KOPT-K1 (cell line): ENCODE results near the gene METTL25B.
A peak's percentile ranks its signal among the peaks of the same experiment; 100 is the strongest.

Experiments
- H3K27ac ChIP-seq: fragments of 200-600 bp; sonication (generic); 2 replicates; pipeline ENCODE4 v1.5.1; 2016; ENCODE audit warnings: antibody characterized with exemption, mild to moderate bottlenecking, low read depth, low read length; ENCODE audit not compliant: poor library complexity, severe bottlenecking
- H3K36me3 ChIP-seq: fragments of 200-600 bp; sonication (generic); 2 replicates; pipeline ENCODE4 v1.5.1; 2017; ENCODE audit warnings: antibody characterized with exemption, mild to moderate bottlenecking, low read length, moderate library complexity; ENCODE audit not compliant: insufficient read depth
- H3K9me3 ChIP-seq: fragments of 200-600 bp; sonication (generic); 2 replicates; pipeline ENCODE4 v1.5.1; 2017; ENCODE audit warnings: antibody characterized with exemption, low read length, mild to moderate bottlenecking; ENCODE audit not compliant: insufficient read depth, poor library complexity, severe bottlenecking

The METTL25B gene

DNA sequence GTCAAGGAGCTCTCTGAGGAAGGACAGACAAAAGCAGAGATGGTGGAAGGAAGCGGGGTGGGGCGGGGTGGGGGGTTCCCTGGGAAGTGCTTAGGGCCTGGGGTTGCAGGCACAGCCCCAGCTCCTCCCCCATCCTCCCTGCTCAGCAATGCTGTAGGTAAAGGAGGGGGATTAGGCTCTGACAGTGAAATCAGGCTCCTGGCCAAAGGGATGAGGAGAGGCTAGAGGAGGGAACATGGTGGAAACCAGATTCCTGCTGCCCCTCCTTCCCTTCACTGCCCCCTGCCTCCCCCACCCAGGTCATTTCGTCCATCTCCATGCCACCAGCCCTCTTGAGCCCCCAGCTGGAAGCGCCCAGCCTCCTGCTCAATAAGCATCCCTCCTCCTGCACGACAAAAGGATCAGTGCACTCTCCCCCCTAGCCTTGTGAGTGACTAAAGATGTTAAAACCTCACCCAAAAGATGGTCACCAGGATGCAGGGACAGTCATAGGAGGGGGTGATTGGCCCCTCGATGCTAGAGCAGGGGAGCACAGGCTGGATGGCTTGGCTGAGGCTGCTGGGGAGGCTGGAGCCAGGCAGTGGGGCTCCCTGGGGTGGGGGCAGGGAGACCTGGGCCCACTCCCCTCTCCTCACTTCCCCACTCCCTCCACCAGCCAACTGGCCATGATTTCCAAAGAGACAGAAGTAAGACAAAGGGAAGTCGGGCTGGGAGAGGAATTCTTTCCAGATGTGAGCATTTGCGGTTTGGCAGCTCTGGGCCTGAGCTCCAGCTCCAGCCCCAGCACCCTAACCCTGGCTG lies 20.7 kb upstream of the METTL25B start:
- Histone ChIP-seq H3K27ac (no peak overlapping the region), H3K9me3 (no peaks in the 10 kb centered on the region), H3K36me3 (no peaks in the 10 kb centered on the region)

DNA sequence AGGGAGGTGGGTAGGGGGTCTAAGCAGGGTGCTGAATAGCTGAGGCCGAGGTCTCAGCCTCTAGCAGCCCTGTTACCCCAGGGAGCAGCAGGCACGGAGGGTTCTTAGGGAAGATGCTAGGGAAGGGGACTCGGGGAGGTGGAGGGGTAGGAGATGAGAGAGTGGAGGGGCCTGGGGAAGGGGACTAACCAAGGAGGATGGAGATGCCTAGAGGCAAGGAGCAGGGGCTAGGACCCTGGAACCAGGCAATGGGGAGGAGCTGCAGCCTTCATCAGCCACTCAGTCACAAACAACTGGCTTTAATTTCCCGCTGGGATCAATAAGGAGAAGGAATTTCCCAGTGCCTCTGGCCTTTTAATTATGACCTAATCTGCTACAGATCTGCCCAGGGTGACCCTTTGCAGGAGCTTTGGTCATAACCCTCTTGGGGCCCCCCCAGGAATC lies 20.0 kb upstream of the METTL25B start:
- Histone ChIP-seq H3K36me3 (no peaks in the 10 kb centered on the region), H3K9me3 (no peaks in the 10 kb centered on the region), H3K27ac (no peak overlapping the region)

- H3K36me3 ChIP-seq = no peaks in the 10 kb centered on the region
- no peak overlapping the region for H3K27ac ChIP-seq
- no peaks in the 10 kb centered on the region for H3K9me3 ChIP-seq
Measured at GRCh38 chr1:156709031-156709430, 19.2 kb upstream of the METTL25B start.

GRCh38 chr1:156709757-156710489 lies 18.3 kb upstream of the METTL25B start:
- Histone ChIP-seq H3K9me3 (no peaks in the 10 kb centered on the region), H3K27ac (no peak overlapping the region), H3K36me3 (no peaks in the 10 kb centered on the region)

DNA sequence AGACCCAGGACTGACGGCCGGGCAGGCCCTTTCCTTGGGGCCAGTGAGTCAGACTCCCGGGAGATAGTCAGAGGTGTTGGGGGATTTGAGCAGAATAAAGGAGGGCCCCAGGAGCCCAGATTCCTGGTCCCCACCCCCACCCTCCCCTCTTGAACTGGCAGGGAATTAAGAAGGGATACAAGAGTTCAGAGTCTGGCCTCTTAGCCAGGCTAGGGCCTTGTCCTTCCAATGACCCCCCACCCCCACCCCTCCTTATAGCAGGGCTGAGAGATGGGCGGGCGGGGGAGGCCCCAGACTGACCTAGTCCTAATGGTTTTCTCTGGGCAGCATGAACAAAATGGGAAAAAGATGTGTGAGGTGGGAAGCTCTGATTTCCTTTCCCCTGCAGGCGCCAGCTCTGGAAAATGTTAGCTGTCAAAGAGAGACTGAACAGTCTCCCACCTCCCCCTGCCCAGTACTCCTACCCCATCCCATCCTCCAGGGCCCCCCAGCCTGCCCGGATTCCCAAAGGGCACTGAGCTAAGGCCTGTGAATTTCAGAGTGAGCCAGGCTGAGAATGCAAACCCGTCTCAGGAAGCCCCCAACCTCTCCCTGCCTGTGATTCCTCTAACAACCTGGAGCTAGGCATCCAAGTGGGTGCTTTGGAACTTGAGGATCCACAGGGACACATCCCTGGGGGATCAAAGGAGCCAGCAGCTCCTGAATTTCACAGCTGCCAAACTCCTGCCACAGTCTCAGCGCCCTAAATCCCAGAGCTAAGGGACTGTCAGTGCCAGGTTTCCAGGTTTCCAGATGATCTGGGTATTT lies 17.1 kb upstream of the METTL25B start:
- Histone ChIP-seq H3K27ac (no peak overlapping the region), H3K36me3 (0 out of 2 replicates have a peak, but pooled peaks cover 7% of the 10 kb centered on the region), H3K9me3 (no peaks in the 10 kb centered on the region)

DNA sequence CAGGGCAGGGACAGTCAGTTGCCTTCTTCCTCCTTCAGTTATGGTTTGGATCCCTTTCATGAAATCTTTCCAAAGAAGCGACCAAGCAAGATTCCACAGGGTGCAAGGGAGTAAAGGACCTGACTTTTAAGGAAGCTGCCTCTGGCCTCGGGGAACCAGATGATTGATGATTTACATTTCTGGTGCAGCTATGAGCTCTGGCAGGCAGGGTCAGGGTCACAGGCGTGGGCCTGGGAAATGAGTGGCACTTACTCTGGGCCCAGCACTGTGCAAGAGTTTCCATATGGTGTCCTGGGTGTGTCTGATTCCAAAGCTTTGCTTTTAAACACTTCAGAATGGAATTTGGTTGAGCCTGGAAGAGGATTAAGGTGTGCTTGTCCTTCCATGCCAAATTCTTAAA lies 15.6 kb upstream of the METTL25B start:
- no peak overlapping the region for H3K27ac ChIP-seq
- H3K36me3 ChIP-seq = peaks cover 7% of the 10 kb centered on the region; the same call in 1 of the 2 replicates
- no peaks in the 10 kb centered on the region for H3K9me3 ChIP-seq

- Histone ChIP-seq H3K36me3 (peaks cover 14% of the 10 kb centered on the region), H3K9me3 (no peaks in the 10 kb centered on the region), H3K27ac (no peak overlapping the region)
Measured at GRCh38 chr1:156714830-156715229, 13.4 kb upstream of the METTL25B start.

GRCh38 chr1:156717351-156717750 lies 10.9 kb upstream of the METTL25B start:
- no peak overlapping the region for H3K27ac ChIP-seq
- H3K36me3 ChIP-seq = peaks cover 39% of the 10 kb centered on the region
- H3K9me3 ChIP-seq = no peaks in the 10 kb centered on the region

DNA sequence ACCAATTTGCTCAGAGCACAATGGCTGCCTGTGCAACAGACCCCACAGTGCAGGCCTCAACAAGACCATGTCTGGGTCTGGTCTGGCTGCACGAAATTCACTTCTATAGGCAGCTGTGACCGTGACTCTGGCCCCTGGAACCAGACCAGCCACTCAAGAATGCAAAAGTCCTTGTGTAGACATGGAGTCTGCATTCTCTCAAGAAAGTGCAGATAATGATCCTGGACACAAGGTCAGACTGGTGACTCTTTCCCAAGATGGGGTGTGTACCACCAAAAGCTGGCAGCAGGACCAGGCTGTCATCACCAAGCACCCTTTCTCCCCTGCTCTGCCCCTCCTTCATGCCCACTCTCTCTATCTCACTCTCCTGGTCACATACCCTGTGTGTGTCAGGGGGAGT lies 7.1 kb upstream of the METTL25B start:
- H3K27ac ChIP-seq = no peak overlapping the region

GRCh38 chr1:156721535-156721934 lies 6.7 kb upstream of the METTL25B start:
- Histone ChIP-seq H3K36me3 (peaks cover 71% of the 10 kb centered on the region), H3K9me3 (no peaks in the 10 kb centered on the region), H3K27ac (no peak overlapping the region)

More for the DNA sequence above, 7.1 kb upstream of the METTL25B start:
- H3K9me3 ChIP-seq = no peaks in the 10 kb centered on the region
- peaks cover 68% of the 10 kb centered on the region for H3K36me3 ChIP-seq

GRCh38 chr1:156725683-156726280 lies 2.5 kb upstream of the METTL25B start:
- Histone ChIP-seq H3K27ac (no peak overlapping the region), H3K9me3 (no peaks in the 10 kb centered on the region)

GRCh38 chr1:156726549-156727226 lies 1.6 kb upstream of the METTL25B start:
- Histone ChIP-seq H3K27ac (peak overlapping the region; percentile 87), H3K36me3 (peaks cover 48% of the 10 kb centered on the region), H3K9me3 (no peaks in the 10 kb centered on the region)

More at GRCh38 chr1:156725683-156726280, 2.5 kb upstream of the METTL25B start:
- H3K36me3 ChIP-seq = peaks cover 57% of the 10 kb centered on the region

DNA sequence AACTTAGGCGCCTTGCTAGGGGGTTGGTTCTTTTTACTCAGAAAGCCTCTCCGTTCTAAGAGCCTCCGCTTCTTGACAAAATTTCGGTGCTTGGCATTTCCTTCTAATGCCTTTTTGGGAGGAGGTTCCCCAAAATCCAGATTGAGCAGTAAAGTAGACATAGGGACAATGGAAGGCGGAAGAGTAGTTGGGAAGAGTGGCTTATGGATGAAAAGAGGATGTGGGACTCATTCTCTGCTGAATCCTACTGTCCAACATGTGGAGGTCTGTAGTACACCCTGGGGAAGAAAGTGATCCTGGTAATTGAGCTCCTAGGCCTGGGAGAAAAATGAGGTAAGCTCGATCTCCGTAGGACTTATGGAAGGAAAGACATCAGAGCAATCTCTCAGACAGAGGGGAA lies 777 bp upstream of the METTL25B start:
- Histone ChIP-seq H3K9me3 (no peaks in the 10 kb centered on the region), H3K36me3 (peaks cover 43% of the 10 kb centered on the region), H3K27ac (peak overlapping the region; percentile 87)
